ENCODE measurements around the gene CDC20B. TPM values are rescaled to one million over a fixed set of nuclear protein-coding genes. Genes with fewer than 3 reads are reported as not detected.

The CDC20B gene
- polyA plus RNA-seq, 1 donor from 2014 or later, result not detected

DNA sequence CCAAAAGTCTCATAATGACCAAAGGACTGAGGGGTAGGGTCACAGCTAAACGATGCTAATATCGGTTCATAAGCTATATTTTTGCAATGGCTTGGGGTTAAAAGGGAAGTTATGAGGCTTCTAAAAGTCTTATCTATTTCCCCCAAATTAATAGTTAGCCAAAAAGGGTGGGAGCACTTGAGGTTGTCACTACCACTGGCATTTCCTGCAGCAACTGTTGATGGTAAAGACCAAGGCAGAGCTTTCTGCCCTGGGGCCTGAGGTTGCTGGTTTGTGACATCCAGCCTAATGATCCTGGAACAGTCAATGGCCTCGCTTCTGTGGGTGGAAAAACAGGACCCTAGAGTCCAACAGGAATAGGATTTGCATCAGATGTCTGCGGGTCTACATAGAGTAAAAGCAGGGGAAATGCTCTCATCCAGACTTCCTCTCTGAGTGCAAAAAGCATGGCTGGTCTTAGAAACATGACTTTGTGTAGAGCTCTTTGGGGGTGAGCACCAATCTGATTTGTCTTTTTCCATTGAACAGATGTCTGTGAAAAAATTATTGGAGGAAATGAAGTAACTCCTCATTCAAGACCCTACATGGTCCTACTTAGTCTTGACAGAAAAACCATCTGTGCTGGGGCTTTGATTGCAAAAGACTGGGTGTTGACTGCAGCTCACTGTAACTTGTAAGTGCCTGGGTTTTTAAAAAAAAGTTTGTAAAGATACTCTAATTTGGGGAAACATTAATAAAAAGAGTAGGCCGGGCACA lies 67.9 kb downstream of the CDC20B start:
- Histone ChIP-seq H2AFZ (ENCODE audit: low read depth, low read length) (no peak overlapping the region), H3K27me3 (ENCODE audit: insufficient read depth, low read depth, low read length) (no peaks in the 10 kb centered on the region), H3K36me3 (ENCODE audit: insufficient read depth, low read length) (no peaks in the 10 kb centered on the region), H3K9ac (ENCODE audit: low read length) (no peak overlapping the region), H4K20me1 (ENCODE audit: insufficient read depth) (no peaks in the 10 kb centered on the region), H3K27ac (ENCODE audit: low read length) (no peak overlapping the region), H3K9me2 (ENCODE audit: insufficient read depth, low read length) (no peaks in the 10 kb centered on the region), H3K79me2 (replicated peaks; ENCODE audit: insufficient read depth, low read length) (no peaks in the 10 kb centered on the region), H3K9me3 (ENCODE audit: low read length) (no peaks in the 10 kb centered on the region), H3K4me3 (ENCODE audit: low read length) (no peak overlapping the region), H3F3A (ENCODE audit: insufficient read depth, low read length, poor library complexity, severe bottlenecking) (no peaks in the 10 kb centered on the region), H3K4me2 (ENCODE audit: low read length) (no peak overlapping the region)
- TF ChIP-seq POLR2AphosphoS5 (IDR thresholded peaks at IDR 0.05), result no peak
- no peak for TF ChIP-seq RAD21 (conservative IDR thresholded peaks at IDR 0.05)
- TF ChIP-seq EP300 (conservative IDR thresholded peaks at IDR 0.05; ENCODE audit: poor library complexity, severe bottlenecking), result no peak
- no peak for TF ChIP-seq MXI1 (conservative IDR thresholded peaks at IDR 0.05; ENCODE audit: poor library complexity, severe bottlenecking)
- TF ChIP-seq TAF1 (IDR thresholded peaks at IDR 0.05; ENCODE audit: low read depth), result no peak
- TF ChIP-seq, protein P1, sequence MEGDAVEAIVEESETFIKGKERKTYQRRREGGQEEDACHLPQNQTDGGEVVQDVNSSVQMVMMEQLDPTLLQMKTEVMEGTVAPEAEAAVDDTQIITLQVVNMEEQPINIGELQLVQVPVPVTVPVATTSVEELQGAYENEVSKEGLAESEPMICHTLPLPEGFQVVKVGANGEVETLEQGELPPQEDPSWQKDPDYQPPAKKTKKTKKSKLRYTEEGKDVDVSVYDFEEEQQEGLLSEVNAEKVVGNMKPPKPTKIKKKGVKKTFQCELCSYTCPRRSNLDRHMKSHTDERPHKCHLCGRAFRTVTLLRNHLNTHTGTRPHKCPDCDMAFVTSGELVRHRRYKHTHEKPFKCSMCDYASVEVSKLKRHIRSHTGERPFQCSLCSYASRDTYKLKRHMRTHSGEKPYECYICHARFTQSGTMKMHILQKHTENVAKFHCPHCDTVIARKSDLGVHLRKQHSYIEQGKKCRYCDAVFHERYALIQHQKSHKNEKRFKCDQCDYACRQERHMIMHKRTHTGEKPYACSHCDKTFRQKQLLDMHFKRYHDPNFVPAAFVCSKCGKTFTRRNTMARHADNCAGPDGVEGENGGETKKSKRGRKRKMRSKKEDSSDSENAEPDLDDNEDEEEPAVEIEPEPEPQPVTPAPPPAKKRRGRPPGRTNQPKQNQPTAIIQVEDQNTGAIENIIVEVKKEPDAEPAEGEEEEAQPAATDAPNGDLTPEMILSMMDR (IDR thresholded peaks at IDR 0.05; ENCODE audit: poor library complexity, severe bottlenecking), result no peak
- TF ChIP-seq, protein P2, sequence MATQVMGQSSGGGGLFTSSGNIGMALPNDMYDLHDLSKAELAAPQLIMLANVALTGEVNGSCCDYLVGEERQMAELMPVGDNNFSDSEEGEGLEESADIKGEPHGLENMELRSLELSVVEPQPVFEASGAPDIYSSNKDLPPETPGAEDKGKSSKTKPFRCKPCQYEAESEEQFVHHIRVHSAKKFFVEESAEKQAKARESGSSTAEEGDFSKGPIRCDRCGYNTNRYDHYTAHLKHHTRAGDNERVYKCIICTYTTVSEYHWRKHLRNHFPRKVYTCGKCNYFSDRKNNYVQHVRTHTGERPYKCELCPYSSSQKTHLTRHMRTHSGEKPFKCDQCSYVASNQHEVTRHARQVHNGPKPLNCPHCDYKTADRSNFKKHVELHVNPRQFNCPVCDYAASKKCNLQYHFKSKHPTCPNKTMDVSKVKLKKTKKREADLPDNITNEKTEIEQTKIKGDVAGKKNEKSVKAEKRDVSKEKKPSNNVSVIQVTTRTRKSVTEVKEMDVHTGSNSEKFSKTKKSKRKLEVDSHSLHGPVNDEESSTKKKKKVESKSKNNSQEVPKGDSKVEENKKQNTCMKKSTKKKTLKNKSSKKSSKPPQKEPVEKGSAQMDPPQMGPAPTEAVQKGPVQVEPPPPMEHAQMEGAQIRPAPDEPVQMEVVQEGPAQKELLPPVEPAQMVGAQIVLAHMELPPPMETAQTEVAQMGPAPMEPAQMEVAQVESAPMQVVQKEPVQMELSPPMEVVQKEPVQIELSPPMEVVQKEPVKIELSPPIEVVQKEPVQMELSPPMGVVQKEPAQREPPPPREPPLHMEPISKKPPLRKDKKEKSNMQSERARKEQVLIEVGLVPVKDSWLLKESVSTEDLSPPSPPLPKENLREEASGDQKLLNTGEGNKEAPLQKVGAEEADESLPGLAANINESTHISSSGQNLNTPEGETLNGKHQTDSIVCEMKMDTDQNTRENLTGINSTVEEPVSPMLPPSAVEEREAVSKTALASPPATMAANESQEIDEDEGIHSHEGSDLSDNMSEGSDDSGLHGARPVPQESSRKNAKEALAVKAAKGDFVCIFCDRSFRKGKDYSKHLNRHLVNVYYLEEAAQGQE (IDR thresholded peaks at IDR 0.05; ENCODE audit: borderline replicate concordance), result no peak
- TF ChIP-seq SMC3 (conservative IDR thresholded peaks at IDR 0.05; ENCODE audit: poor library complexity), result no peak
- no peak for TF ChIP-seq EZH2 (IDR thresholded peaks at IDR 0.05; ENCODE audit: borderline replicate concordance, insufficient read depth, low read length, poor library complexity, severe bottlenecking)

DNA sequence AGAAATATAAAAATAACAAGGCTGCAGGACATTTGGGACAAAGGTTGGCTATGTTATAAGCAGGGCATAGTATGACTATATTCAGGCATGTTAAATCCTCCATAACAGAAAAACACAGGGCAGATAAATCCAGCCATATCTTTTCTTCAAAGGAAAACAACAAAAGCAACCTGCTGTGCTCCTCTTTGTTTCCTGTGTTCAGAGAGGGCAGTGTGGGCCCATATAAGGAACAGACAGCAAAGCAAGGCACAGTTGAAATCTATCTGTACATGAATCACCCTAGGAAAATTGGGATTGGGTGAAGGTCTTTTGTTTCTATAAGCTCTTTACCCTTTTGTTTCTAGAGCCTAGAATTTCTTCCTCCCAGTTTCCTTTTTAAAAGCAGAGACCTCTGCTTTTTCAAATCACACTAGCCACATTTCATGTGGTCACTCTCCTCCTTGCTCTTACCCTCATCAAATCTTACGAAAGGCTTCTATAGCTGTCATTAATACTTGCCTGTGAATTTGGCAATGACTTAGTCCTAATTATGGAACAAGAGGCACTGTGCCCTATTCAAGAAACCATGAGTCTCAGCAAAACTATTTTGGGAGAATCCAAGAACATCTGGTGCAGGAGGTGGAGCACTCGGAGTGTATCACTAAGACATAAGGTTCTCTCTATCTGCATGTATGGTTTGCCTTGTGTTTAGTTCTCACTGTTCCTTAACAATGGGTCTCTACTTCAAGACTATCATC lies 68.8 kb downstream of the CDC20B start:
- no peaks in the 10 kb centered on the region for H4K20me1 ChIP-seq (ENCODE audit: insufficient read depth)
- H3K79me2 ChIP-seq (replicated peaks; ENCODE audit: insufficient read depth, low read length), result no peaks in the 10 kb centered on the region
- H3K9ac ChIP-seq (ENCODE audit: low read length), result no peak overlapping the region
- H3K36me3 ChIP-seq (ENCODE audit: insufficient read depth, low read length), result no peaks in the 10 kb centered on the region
- no peaks in the 10 kb centered on the region for H3K9me3 ChIP-seq (ENCODE audit: low read length)
- no peak overlapping the region for H2AFZ ChIP-seq (ENCODE audit: low read depth, low read length)
- no peaks in the 10 kb centered on the region for H3K27me3 ChIP-seq (ENCODE audit: insufficient read depth, low read depth, low read length)
- H3K9me2 ChIP-seq (ENCODE audit: insufficient read depth, low read length), result no peaks in the 10 kb centered on the region
- no peaks in the 10 kb centered on the region for H3F3A ChIP-seq (ENCODE audit: insufficient read depth, low read length, poor library complexity, severe bottlenecking)
- H3K4me2 ChIP-seq (ENCODE audit: low read length), result no peak overlapping the region
- TF ChIP-seq, protein P1 (IDR thresholded peaks at IDR 0.05; ENCODE audit: poor library complexity, severe bottlenecking), result no peak
- TF ChIP-seq, protein P2 (IDR thresholded peaks at IDR 0.05; ENCODE audit: borderline replicate concordance), result no peak
- no peak for TF ChIP-seq TAF1 (IDR thresholded peaks at IDR 0.05; ENCODE audit: low read depth)
- TF ChIP-seq SMC3 (conservative IDR thresholded peaks at IDR 0.05; ENCODE audit: poor library complexity), result no peak
- no peak for TF ChIP-seq EZH2 (IDR thresholded peaks at IDR 0.05; ENCODE audit: borderline replicate concordance, insufficient read depth, low read length, poor library complexity, severe bottlenecking)
- TF ChIP-seq EP300 (conservative IDR thresholded peaks at IDR 0.05; ENCODE audit: poor library complexity, severe bottlenecking), result no peak
- TF ChIP-seq RAD21 (conservative IDR thresholded peaks at IDR 0.05), result no peak
- no peak for TF ChIP-seq MXI1 (conservative IDR thresholded peaks at IDR 0.05; ENCODE audit: poor library complexity, severe bottlenecking)
- H3K4me3 ChIP-seq (ENCODE audit: low read length), result no peak overlapping the region
- no peak overlapping the region for H3K27ac ChIP-seq (ENCODE audit: low read length)
